ENCODE measurements around the gene PELI2.

PELI2 gene

DNA sequence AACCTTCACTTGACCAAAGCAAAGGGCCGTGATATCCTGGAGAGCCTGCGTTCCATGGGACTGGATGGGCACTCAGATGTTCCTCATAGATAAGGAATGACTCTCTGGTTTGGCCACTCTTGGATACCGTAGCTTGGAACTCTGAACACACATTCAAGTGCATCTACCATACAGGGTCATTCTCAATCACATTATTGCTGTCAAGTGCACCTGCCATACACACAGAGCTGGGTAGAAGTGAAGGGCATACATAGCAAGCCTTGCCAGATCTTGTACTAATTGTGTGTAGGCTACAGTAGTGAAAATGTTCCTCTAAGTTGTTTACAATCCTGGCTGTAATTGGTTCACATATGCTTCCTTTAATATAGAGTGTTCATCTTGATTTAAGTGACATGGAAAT, 58.3 kb downstream of the PELI2 start:
- no peak overlapping the region for H3K9ac ChIP-seq (ENCODE audit: low read length)
- no peaks in the 10 kb centered on the region for H3K9me3 ChIP-seq (ENCODE audit: insufficient read depth, low read length)
- no peaks in the 10 kb centered on the region for H3K27me3 ChIP-seq (ENCODE audit: low read length)
- no peak overlapping the region for H2AFZ ChIP-seq (ENCODE audit: low read depth, low read length, severe bottlenecking)
- no peaks in the 10 kb centered on the region for H3F3A ChIP-seq (ENCODE audit: insufficient read depth)
- H4K20me1 ChIP-seq (ENCODE audit: low read depth, low read length) = no peaks in the 10 kb centered on the region
- H3K4me2 ChIP-seq (ENCODE audit: low read depth, low read length, poor library complexity, severe bottlenecking) = no peak overlapping the region
- H3K9me2 ChIP-seq (replicated peaks; ENCODE audit: insufficient read depth, low read length) = no peaks in the 10 kb centered on the region
- no peaks in the 10 kb centered on the region for H3K79me2 ChIP-seq (ENCODE audit: insufficient read depth, low read length)
- H3K27ac ChIP-seq (ENCODE audit: low read depth, low read length) = no peak overlapping the region
- TF ChIP-seq, protein P1, sequence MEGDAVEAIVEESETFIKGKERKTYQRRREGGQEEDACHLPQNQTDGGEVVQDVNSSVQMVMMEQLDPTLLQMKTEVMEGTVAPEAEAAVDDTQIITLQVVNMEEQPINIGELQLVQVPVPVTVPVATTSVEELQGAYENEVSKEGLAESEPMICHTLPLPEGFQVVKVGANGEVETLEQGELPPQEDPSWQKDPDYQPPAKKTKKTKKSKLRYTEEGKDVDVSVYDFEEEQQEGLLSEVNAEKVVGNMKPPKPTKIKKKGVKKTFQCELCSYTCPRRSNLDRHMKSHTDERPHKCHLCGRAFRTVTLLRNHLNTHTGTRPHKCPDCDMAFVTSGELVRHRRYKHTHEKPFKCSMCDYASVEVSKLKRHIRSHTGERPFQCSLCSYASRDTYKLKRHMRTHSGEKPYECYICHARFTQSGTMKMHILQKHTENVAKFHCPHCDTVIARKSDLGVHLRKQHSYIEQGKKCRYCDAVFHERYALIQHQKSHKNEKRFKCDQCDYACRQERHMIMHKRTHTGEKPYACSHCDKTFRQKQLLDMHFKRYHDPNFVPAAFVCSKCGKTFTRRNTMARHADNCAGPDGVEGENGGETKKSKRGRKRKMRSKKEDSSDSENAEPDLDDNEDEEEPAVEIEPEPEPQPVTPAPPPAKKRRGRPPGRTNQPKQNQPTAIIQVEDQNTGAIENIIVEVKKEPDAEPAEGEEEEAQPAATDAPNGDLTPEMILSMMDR (IDR thresholded peaks at IDR 0.05; ENCODE audit: insufficient read depth, low read length, poor library complexity, severe bottlenecking) = no peak
- TF ChIP-seq EZH2phosphoT487 (conservative IDR thresholded peaks at IDR 0.05; ENCODE audit: low read length) = no peak
- no peak overlapping the region for H3K4me3 ChIP-seq (ENCODE audit: insufficient read depth, low read length, poor library complexity, severe bottlenecking)
- H3K36me3 ChIP-seq (ENCODE audit: low read length) = no peaks in the 10 kb centered on the region

GRCh38 chr14:56177036-56177435, 58.8 kb downstream of the PELI2 start:
- no peaks in the 10 kb centered on the region for H3F3A ChIP-seq (ENCODE audit: insufficient read depth)
- no peak overlapping the region for H3K4me2 ChIP-seq (ENCODE audit: low read depth, low read length, poor library complexity, severe bottlenecking)
- H3K4me3 ChIP-seq (ENCODE audit: insufficient read depth, low read length, poor library complexity, severe bottlenecking) = no peak overlapping the region
- no peak overlapping the region for H2AFZ ChIP-seq (ENCODE audit: low read depth, low read length, severe bottlenecking)
- TF ChIP-seq, protein P1 (IDR thresholded peaks at IDR 0.05; ENCODE audit: insufficient read depth, low read length, poor library complexity, severe bottlenecking) = no peak
- TF ChIP-seq EZH2phosphoT487 (conservative IDR thresholded peaks at IDR 0.05; ENCODE audit: low read length) = no peak
- no peaks in the 10 kb centered on the region for H3K9me2 ChIP-seq (replicated peaks; ENCODE audit: insufficient read depth, low read length)
- H3K9ac ChIP-seq (ENCODE audit: low read length) = no peak overlapping the region
- H3K79me2 ChIP-seq (ENCODE audit: insufficient read depth, low read length) = no peaks in the 10 kb centered on the region
- H4K20me1 ChIP-seq (ENCODE audit: low read depth, low read length) = no peaks in the 10 kb centered on the region
- no peaks in the 10 kb centered on the region for H3K36me3 ChIP-seq (ENCODE audit: low read length)
- H3K27me3 ChIP-seq (ENCODE audit: low read length) = no peaks in the 10 kb centered on the region
- no peaks in the 10 kb centered on the region for H3K9me3 ChIP-seq (ENCODE audit: insufficient read depth, low read length)
- no peak overlapping the region for H3K27ac ChIP-seq (ENCODE audit: low read depth, low read length)

DNA sequence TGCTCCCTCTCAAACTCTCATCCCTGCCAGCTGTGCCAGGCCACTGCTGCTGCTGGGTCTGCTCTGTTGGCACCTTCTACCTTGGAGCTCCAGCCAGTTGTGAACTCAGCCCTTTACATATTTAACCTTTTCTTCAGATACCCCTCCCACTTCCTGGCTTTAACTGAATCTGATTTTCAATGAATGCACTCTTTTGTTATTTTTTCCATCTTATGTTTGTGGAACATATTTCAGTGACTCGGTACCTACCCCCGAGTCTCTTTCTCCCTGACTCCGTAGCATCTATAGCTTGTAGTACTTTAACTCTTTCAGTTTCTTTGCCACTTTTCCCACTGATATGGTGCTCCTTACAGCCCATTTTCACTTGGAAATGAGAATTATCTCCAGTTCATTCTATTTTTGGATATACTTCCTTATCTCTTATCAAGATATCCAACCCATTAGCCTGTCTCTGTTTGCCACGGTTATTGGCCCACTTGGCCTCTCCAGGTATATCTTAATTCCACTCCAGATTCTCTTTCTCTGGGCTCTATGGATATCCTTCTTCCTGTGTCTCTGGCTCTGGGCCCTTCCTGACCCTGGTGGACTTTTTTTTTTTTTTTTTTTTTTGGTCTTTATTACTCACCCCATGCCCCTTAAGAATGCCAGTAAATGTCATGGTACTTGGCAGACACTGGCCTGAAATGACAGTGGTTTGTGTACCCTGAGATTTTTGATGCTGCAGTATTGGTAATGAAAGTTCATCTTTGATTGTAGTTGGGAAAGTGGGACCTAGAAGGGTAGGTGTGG, 62.7 kb downstream of the PELI2 start:
- H3K9ac ChIP-seq (ENCODE audit: low read length) = no peak overlapping the region
- no peaks in the 10 kb centered on the region for H3K9me3 ChIP-seq (ENCODE audit: insufficient read depth, low read length)
- H3K27me3 ChIP-seq (ENCODE audit: low read length) = no peaks in the 10 kb centered on the region
- no peaks in the 10 kb centered on the region for H3K36me3 ChIP-seq (ENCODE audit: low read length)
- H3F3A ChIP-seq (ENCODE audit: insufficient read depth) = no peaks in the 10 kb centered on the region
- TF ChIP-seq EZH2phosphoT487 (conservative IDR thresholded peaks at IDR 0.05; ENCODE audit: low read length) = no peak
- TF ChIP-seq, protein P1 (IDR thresholded peaks at IDR 0.05; ENCODE audit: insufficient read depth, low read length, poor library complexity, severe bottlenecking) = no peak
- H3K27ac ChIP-seq (ENCODE audit: low read depth, low read length) = no peak overlapping the region
- H3K9me2 ChIP-seq (replicated peaks; ENCODE audit: insufficient read depth, low read length) = no peaks in the 10 kb centered on the region
- H4K20me1 ChIP-seq (ENCODE audit: low read depth, low read length) = no peaks in the 10 kb centered on the region
- H3K4me2 ChIP-seq (ENCODE audit: low read depth, low read length, poor library complexity, severe bottlenecking) = no peak overlapping the region
- no peak overlapping the region for H3K4me3 ChIP-seq (ENCODE audit: insufficient read depth, low read length, poor library complexity, severe bottlenecking)
- H2AFZ ChIP-seq (ENCODE audit: low read depth, low read length, severe bottlenecking) = no peak overlapping the region
- H3K79me2 ChIP-seq (ENCODE audit: insufficient read depth, low read length) = no peaks in the 10 kb centered on the region

All from SU-DHL-6 (cell line).